ENCODE measurements around the gene ZNF324.

- TF ChIP-seq CTCF (IDR thresholded peaks at IDR 0.05; ENCODE audit: insufficient read depth, low read depth, low read length) (no peak), EZH2 (IDR thresholded peaks at IDR 0.05; ENCODE audit: insufficient read depth, low read length) (no peak)
Observed at GRCh38 chr19:58471736-58472135, 4.9 kb downstream of the ZNF324 start.
